ENCODE data around the gene TBCK. TPM values are rescaled to one million over a fixed set of nuclear protein-coding genes. Genes with fewer than 3 reads are reported as not detected.

Gene TBCK
- total and polyA plus RNA-seq, 2 donors (not counting 1 experiment from before 2014, with no cell fraction given) = 17.5 to 86.1 TPM

DNA sequence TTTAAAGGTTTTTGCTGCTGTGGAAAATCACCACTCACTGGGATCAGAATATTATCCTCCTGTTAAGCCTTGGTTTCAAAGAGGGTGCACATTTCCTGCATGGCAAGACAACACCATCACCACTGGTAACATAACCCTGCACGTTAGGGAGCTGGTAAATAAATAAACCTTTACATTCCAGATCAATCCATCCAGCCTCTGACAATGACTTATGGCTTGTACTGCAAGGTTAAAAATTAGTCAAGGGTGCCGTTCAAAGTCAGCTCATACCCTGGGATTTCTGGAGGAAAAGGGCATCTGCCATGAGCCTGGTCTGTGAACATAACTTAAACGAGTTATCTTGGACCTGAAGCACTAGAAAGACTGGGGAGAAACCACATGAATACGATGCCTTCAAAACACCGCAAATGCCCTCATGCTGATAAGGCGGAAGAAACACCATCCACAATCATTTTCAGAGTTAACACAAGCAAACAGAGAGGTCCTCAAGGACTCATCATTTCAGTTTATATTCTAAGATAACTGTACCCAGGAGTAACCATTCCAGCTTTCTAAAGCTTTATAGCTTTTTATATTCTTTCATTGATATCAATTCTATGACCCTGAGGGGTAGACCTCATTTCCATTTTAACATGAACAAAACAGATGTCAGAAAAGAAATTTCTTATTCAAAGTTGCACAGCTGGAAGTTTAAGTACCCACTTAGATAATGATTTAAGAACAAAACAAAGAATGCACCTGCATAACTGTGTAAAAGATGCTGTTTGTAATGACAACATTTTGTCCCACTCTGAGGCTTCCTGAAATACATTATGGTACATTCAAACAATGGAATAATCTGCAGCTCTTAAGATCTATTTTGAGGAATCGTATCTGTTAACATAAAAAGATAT is 317.6 kb downstream of the TBCK start:
- DNase-seq = no peak
- no peaks in the 10 kb centered on the region for H3K4me1 ChIP-seq (ENCODE audit: control insufficient read depth in 2 of 2, insufficient read depth in 2 of 2, low read length in 2 of 2)
- no peaks in the 10 kb centered on the region for H3K79me2 ChIP-seq (ENCODE audit: control insufficient read depth, insufficient read depth, low read length)
- H3K27me3 ChIP-seq (replicated peaks in 1 of 4; ENCODE audit: control extremely low read depth in 1 of 4, control insufficient read depth in 3 of 4, insufficient read depth in 4 of 4, low read length in 3 of 4) = no peaks in the 10 kb centered on the region
- no peaks in the 10 kb centered on the region for H3K9me3 ChIP-seq (ENCODE audit: control extremely low read depth in 1 of 3, control insufficient read depth in 2 of 3, insufficient read depth in 1 of 3, low read length in 2 of 3)
- POLR2A ChIA-PET = no interaction called here
- Mint-ChIP-seq H3K27me3 (no peaks in the 10 kb centered on the region), H3K27ac (no peak overlapping the region), H3K4me3 (no peak overlapping the region), H3K9me3 (ENCODE audit: insufficient read depth) (no peaks in the 10 kb centered on the region), H3K4me1 (no peaks in the 10 kb centered on the region)
- no peak for TF ChIP-seq EZH2 (IDR thresholded peaks at IDR 0.05; ENCODE audit: borderline replicate concordance, insufficient read depth, low read depth, low read length, poor library complexity, severe bottlenecking)
- TF ChIP-seq, protein P1, sequence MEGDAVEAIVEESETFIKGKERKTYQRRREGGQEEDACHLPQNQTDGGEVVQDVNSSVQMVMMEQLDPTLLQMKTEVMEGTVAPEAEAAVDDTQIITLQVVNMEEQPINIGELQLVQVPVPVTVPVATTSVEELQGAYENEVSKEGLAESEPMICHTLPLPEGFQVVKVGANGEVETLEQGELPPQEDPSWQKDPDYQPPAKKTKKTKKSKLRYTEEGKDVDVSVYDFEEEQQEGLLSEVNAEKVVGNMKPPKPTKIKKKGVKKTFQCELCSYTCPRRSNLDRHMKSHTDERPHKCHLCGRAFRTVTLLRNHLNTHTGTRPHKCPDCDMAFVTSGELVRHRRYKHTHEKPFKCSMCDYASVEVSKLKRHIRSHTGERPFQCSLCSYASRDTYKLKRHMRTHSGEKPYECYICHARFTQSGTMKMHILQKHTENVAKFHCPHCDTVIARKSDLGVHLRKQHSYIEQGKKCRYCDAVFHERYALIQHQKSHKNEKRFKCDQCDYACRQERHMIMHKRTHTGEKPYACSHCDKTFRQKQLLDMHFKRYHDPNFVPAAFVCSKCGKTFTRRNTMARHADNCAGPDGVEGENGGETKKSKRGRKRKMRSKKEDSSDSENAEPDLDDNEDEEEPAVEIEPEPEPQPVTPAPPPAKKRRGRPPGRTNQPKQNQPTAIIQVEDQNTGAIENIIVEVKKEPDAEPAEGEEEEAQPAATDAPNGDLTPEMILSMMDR (IDR thresholded peaks at IDR 0.05) = no peak
- intact Hi-C loops (cut with micrococcal nuclease) = no loop called here
- H3K4me3 ChIP-seq (ENCODE audit: control extremely low read depth in 1 of 5, extremely low read depth in 1 of 5, insufficient read depth in 1 of 5, low read depth in 2 of 5, low read length in 4 of 5) = no peak overlapping the region
- H3K9ac ChIP-seq (ENCODE audit: low read length) = no peak overlapping the region
- H3K4me2 ChIP-seq (replicated peaks; ENCODE audit: low read depth, low read length, poor library complexity, severe bottlenecking) = no peak overlapping the region
- H3K36me3 ChIP-seq (replicated peaks in 1 of 2; ENCODE audit: control extremely low read depth in 1 of 2, control insufficient read depth in 1 of 2, extremely low read depth in 1 of 2, insufficient read depth in 2 of 2, low read length in 1 of 2) = no peaks in the 10 kb centered on the region
- WGBS (ENCODE audit: insufficient coverage) = 81% methylated on average over 5 of the region's 7 CpGs
- CTCF ChIA-PET = no interaction called here
- no peak overlapping the region for H2AFZ ChIP-seq (ENCODE audit: insufficient read depth, low read depth, low read length, poor library complexity, severe bottlenecking)
- no peaks in the 10 kb centered on the region for H4K20me1 ChIP-seq (ENCODE audit: control insufficient read depth, insufficient read depth, low read length, poor library complexity, severe bottlenecking)
- H3K27ac ChIP-seq (ENCODE audit: low read length in 2 of 2) = no peak overlapping the region
- no peak for ATAC-seq (ENCODE audit: low read depth)

- Mint-ChIP-seq H3K4me1 (no peaks in the 10 kb centered on the region), H3K9me3 (ENCODE audit: insufficient read depth) (no peaks in the 10 kb centered on the region), H3K27me3 (no peaks in the 10 kb centered on the region), H3K4me3 (no peak overlapping the region), H3K27ac (no peak overlapping the region)
- Histone ChIP-seq H3K79me2 (ENCODE audit: control insufficient read depth, insufficient read depth, low read length) (no peaks in the 10 kb centered on the region), H3K36me3 (replicated peaks in 1 of 2; ENCODE audit: control extremely low read depth in 1 of 2, control insufficient read depth in 1 of 2, extremely low read depth in 1 of 2, insufficient read depth in 2 of 2, low read length in 1 of 2) (no peaks in the 10 kb centered on the region), H3K9ac (ENCODE audit: low read length) (no peak overlapping the region), H3K27me3 (replicated peaks in 1 of 4; ENCODE audit: control extremely low read depth in 1 of 4, control insufficient read depth in 3 of 4, insufficient read depth in 4 of 4, low read length in 3 of 4) (no peaks in the 10 kb centered on the region), H3K9me3 (ENCODE audit: control extremely low read depth in 1 of 3, control insufficient read depth in 2 of 3, insufficient read depth in 1 of 3, low read length in 2 of 3) (no peaks in the 10 kb centered on the region), H3K4me2 (replicated peaks; ENCODE audit: low read depth, low read length, poor library complexity, severe bottlenecking) (no peak overlapping the region), H3K4me1 (ENCODE audit: control insufficient read depth in 2 of 2, insufficient read depth in 2 of 2, low read length in 2 of 2) (no peaks in the 10 kb centered on the region), H2AFZ (ENCODE audit: insufficient read depth, low read depth, low read length, poor library complexity, severe bottlenecking) (no peak overlapping the region), H3K4me3 (ENCODE audit: control extremely low read depth in 1 of 5, extremely low read depth in 1 of 5, insufficient read depth in 1 of 5, low read depth in 2 of 5, low read length in 4 of 5) (no peak overlapping the region), H3K27ac (ENCODE audit: low read length in 2 of 2) (no peak overlapping the region), H4K20me1 (ENCODE audit: control insufficient read depth, insufficient read depth, low read length, poor library complexity, severe bottlenecking) (no peaks in the 10 kb centered on the region)
- DNase-seq (no peak), ATAC-seq (ENCODE audit: low read depth) (no peak)
- WGBS (ENCODE audit: insufficient coverage) = 97% methylated on average over 6 of the region's 7 CpGs
- TF ChIP-seq EZH2 (IDR thresholded peaks at IDR 0.05; ENCODE audit: borderline replicate concordance, insufficient read depth, low read depth, low read length, poor library complexity, severe bottlenecking) = no peak
- TF ChIP-seq, protein P1 (IDR thresholded peaks at IDR 0.05) = no peak
- POLR2A ChIA-PET = no interaction called here
- CTCF ChIA-PET = no interaction called here
- intact Hi-C loops (cut with micrococcal nuclease) = no loop called here
These were observed 319.2 kb downstream of the TBCK start for GRCh38 chr4:105996845-105997244.

All from B cell (primary cell).